Transverse colon (tissue), 4 donors: ENCODE results near the gene SIMC1.
"Not testable (repeated sequence)": the region's sequence is repeated elsewhere in the genome, so short reads cannot be mapped to it uniquely, and the experiment has no call there.

Experiments
- POLR2A ChIP-seq: fragments of 450-650 bp; IDR thresholded peaks from one replicate; pipeline ENCODE4 v1.6.1; 2016; ENCODE audit warnings: antibody characterized with exemption, mild to moderate bottlenecking, moderate library complexity
- POLR2AphosphoS5 ChIP-seq, 3 donors: sonication (generic); formaldehyde crosslinking; IDR thresholded peaks; one replicate each; pipeline ENCODE4 v1.6.1; 2016; ENCODE audit warnings: antibody characterized with exemption in 3 of 3
- TF ChIP-seq, protein P1 (sequence below), 5 experiments: fragments of 200-600 bp in 3 of 5; fragments of 450-650 bp in 2 of 5; sonication (generic) in 3 of 5; IDR thresholded peaks; 1 replicate in 2 of 5; 2 replicates in 3 of 5; pipeline ENCODE4 v1.5.1; 2016 to 2017; ENCODE audit warnings: antibody characterized with exemption in 5 of 5, inconsistent platforms in 3 of 5, mild to moderate bottlenecking in 2 of 5, moderate library complexity in 1 of 5

DNA sequence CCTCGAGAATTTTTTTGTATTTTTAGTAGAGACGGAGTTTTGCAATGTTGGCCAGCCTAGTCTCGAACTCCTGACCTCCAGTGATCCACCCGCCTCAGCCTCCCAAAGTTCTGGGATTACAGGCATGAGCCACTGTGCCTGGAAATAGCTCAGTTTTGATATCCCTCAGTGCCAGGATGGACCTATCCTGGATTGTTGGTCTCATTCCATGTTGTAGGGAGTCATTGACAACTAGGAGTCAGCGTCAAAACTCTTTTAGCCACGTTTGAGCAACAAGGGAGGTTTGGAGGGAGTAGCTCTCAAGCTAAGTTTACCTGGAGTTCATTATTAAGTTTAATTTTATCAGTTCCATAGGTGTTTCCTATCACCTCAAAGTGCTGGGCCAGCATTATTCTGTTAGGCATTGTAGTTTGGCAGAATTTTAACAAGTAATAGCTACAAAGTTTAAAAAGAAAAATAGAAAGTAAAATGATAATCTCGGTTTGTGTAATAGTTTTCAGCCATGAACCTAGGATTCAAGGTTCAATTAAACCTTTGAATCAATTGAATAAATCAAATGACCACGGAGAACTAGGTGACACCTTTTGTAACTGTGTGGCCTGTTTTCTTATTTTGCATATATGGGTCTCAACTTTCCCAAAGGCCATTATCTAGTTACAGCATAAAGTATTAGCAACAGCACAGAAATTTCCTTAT is 15.3 kb downstream of the SIMC1 start:
- TF ChIP-seq POLR2A; POLR2AphosphoS5 (IDR thresholded peaks at IDR 0.05): not testable (repeated sequence)
- TF ChIP-seq, protein P1, sequence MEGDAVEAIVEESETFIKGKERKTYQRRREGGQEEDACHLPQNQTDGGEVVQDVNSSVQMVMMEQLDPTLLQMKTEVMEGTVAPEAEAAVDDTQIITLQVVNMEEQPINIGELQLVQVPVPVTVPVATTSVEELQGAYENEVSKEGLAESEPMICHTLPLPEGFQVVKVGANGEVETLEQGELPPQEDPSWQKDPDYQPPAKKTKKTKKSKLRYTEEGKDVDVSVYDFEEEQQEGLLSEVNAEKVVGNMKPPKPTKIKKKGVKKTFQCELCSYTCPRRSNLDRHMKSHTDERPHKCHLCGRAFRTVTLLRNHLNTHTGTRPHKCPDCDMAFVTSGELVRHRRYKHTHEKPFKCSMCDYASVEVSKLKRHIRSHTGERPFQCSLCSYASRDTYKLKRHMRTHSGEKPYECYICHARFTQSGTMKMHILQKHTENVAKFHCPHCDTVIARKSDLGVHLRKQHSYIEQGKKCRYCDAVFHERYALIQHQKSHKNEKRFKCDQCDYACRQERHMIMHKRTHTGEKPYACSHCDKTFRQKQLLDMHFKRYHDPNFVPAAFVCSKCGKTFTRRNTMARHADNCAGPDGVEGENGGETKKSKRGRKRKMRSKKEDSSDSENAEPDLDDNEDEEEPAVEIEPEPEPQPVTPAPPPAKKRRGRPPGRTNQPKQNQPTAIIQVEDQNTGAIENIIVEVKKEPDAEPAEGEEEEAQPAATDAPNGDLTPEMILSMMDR (IDR thresholded peaks at IDR 0.05): not testable (repeated sequence)
